HG03159 (cell line): ENCODE data around the gene ZNF438.
"Not testable (repeated sequence)": the region's sequence is repeated elsewhere in the genome, so short reads cannot be mapped to it uniquely, and the experiment has no call there.

Source experiments
- ATAC-seq: cut with Tn5 transposase; IDR thresholded peaks from one replicate; pipeline ENCODE4 v1.9.1; 2021; ENCODE audit warnings: mild to moderate bottlenecking, moderate library complexity; ENCODE audit not compliant: unreplicated experiment

ZNF438 gene

DNA sequence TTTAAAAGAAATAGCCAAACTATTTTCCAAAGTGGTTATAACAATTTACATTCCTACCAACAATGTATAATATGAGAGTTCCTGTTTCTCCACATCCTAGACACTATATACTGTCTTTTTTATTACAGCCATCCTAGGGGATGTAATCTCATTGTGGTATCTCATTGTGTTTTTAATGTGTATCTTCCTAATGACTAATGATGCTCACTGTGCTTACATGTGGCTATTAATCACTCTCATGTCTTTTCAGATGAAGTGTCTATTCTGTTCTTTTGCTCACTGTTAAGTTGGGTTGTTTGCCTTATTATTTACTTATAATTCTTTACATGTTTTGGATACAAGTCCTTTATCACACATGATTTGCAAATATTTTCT is 71.8 kb downstream of the ZNF438 start:
- peak; percentile 7 for ATAC-seq

DNA sequence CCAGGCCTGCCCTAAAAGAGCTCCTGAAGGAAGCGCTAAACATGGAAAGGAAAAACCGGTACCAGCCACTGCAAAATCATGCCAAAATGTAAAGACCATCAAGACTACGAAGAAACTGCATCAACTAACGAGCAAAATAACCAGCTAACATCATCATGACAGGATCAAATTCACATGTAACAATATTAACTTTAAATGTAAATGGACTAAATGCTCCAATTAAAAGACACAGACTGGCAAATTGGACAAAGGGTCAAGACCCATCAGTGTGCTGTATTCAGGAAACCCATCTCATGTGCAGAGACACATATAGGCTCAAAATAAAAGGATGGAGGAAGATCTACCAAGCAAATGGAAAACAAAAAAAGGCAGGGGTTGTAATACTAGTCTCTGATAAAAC is 82.4 kb downstream of the ZNF438 start:
- ATAC-seq, result not testable (repeated sequence)

- no peak for ATAC-seq
Measured at GRCh38 chr10:30944005-30944404, 87.7 kb downstream of the ZNF438 start.

- no peak for ATAC-seq
Measured at GRCh38 chr10:30943451-30943850, 88.2 kb downstream of the ZNF438 start.

DNA sequence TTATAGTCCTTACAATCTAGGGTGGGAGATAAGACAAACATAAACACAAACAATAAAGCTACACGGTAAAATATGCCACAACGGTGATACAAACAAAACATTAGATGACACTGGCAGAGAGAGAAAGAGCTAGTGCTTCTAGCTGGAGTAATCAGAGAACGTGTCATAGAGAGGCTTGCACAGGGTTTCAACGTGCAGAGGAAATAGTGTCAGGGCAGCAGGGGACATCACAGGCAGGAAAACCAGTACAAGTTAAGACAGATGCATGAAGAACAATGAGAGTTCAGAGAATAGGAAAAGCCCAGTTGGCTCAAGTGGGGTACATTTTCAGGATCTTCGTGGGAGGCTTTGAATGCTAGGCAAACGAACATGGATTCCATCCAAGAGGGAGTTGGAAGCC is 91.4 kb downstream of the ZNF438 start:
- no peak for ATAC-seq

- ATAC-seq, result no peak
Measured at GRCh38 chr10:30939643-30940251, 91.9 kb downstream of the ZNF438 start.

DNA sequence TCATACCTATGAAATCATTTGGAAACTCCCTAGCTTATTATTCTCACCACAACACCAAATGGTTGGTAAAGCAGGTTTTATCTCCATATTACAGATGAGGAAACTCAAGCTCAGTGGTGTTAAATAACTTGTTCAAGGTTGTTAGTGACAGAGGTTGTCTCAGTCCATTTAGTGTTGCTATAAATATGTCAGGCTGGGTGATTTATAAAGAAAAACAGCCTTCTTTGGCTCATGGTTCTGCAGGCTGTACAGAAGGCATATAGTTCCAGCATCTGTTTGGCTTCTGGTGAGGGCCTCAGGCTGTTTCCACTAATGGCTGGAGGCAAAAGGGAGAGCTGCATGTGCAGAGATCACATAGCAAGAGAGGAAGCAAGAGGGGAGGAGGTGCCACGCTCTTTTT is 96.6 kb downstream of the ZNF438 start:
- ATAC-seq, result no peak

- no peak for ATAC-seq
Measured at GRCh38 chr10:30931094-30931493, 100.6 kb downstream of the ZNF438 start.

- no peak for ATAC-seq
Measured at GRCh38 chr10:30929901-30930520, 101.7 kb downstream of the ZNF438 start.

DNA sequence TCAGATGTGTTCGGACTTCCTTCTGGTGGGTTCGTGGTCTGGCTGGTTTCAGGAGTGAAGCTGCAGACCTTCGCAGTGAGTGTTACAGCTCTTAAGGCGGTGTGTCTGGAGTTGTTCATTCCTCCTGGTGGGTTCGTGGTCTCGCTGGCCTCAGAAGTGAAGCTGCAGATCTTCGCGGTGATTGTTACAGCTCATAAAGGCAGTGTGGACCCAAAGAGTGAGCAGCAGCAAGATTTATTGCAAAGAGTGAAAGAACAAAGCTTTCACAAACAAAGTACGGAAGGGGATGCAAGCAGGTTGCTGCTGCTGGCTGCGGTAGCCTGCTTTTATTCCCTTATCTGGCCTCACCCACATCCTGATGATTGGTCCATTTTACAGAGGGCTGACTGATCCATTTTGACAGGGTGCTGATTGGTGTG is 102.3 kb downstream of the ZNF438 start:
- not testable (repeated sequence) for ATAC-seq

DNA sequence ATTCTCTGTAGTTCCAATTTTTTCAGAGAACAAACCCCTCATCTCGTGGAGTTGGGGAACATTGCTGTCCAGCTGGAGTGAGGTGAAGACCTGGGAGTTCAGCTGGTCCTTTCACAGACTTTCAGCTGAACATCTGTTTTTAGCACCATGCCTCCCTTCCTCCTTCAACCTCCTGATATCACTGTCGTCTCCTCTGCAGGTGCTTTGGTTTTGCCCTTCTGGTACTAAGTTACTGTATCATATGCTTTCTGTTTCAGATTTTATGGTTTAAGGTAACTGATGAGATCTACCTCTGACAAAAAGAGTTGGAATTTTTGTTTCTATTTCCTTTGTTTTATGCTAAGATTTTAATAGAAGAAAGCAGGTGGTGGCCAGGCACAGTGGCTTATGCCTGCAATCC is 102.9 kb downstream of the ZNF438 start:
- ATAC-seq, result peak; percentile 69

- ATAC-seq, result no peak
Measured at GRCh38 chr10:30918651-30919050, 113.0 kb downstream of the ZNF438 start.

DNA sequence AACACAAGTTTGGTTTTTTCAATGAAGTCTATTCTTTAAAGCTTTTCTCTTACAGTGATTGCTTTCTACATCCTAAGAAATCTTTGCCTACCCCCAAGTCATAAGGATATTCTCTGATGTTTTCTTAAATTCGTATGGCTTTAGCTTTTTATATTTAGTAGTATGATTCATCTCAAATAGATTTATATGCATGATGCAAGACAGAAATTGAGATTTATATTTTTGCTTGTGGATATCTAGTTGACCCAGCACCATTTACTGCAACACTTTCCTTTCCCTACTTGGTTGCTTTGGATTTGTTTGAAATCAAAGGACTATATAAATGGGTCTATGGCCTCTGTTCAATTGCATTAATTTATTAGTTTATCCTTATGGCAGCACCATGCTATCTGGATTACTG is 113.9 kb downstream of the ZNF438 start:
- ATAC-seq, result no peak

DNA sequence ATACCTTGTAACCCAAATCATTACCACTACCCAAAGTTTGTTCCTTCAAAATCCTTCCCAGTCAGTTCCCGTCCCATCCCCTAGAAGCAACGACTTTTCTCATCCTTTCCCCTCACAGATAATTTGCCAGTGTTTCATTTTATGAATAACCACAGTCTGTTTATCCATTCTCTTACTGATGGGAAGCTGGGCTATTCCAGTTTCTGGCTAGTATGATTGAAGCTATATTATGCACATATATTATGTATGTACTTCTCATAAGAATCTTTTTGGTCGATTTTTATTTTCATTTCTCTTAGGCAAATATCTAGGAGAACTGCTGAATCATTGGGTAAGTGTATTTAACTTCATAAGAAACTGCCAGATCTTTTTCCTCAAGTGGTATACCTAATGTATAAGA is 114.6 kb downstream of the ZNF438 start:
- no peak for ATAC-seq

- ATAC-seq, result no peak
Measured at GRCh38 chr10:30915146-30915545, 116.5 kb downstream of the ZNF438 start.

GRCh38 chr10:30911303-30911863 is 120.3 kb downstream of the ZNF438 start:
- ATAC-seq, result no peak

- no peak for ATAC-seq
Measured at GRCh38 chr10:30903397-30904138, 128.1 kb downstream of the ZNF438 start.

GRCh38 chr10:30902621-30903396 is 128.9 kb downstream of the ZNF438 start:
- ATAC-seq, result no peak

- ATAC-seq, result not testable (repeated sequence)
Measured at GRCh38 chr10:30901487-30901886, 130.2 kb downstream of the ZNF438 start.

DNA sequence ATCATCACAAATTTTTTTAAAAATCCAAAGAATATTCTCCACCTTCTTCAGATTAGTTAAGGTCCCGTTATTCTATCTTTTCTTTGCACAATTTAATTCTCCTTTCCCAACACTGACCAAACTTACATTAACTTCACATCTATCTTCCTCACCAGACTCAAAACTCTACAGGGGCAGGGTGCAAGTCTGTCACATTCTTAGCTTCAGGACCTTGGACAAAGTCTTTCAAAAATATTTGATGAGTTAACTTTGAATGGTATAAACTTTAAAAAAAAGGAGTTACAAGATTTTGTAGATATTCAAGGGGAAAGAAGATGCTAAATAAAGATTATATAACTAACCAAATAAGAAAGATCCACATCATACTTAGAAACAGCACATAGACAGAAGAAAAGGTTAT is 132.7 kb downstream of the ZNF438 start:
- no peak for ATAC-seq

- ATAC-seq, result no peak
Measured at GRCh38 chr10:30897547-30897946, 134.1 kb downstream of the ZNF438 start.
